H1 (cell line): ENCODE data around the gene SEMA3E. TPM values are rescaled to one million over a fixed set of nuclear protein-coding genes. Genes with fewer than 3 reads are reported as not detected.

Experiments used
- CTCF ChIA-PET: fragments of 300-600 bp; sonication (Branson Sonifier 250); formaldehyde crosslinking; loops from one replicate; lab custom pipeline; 2021; ENCODE audit not compliant: partially characterized antibody; lab: Charles Lee
- POLR2A ChIA-PET: fragments of 300-600 bp; sonication (Branson Sonifier 250); formaldehyde crosslinking; loops from one replicate; lab custom pipeline; 2021; ENCODE audit warnings: inconsistent platforms; ENCODE audit not compliant: partially characterized antibody; lab: Charles Lee
- DNase-seq, 2 experiments: peaks; one replicate each; pipeline versions ENCODE4 v3.0.0 to v3.0.0-alpha.2; 2010 to 2022; ENCODE audit warnings: low spot score in 2 of 2, low read depth in 1 of 2, mixed read lengths in 1 of 2
- FAIRE-seq: peaks from 2 replicates; lab custom pipeline; 2011; peaks lifted over from hg19 to GRCh38; lab: Jason Lieb, UNC
- H2AFZ ChIP-seq: 2 replicates; pipeline ENCODE4 v1.8.1; 2012; ENCODE audit warnings: low read length, inconsistent platforms
- H2AK5ac ChIP-seq: 2 replicates; pipeline ENCODE4 v1.6.1; 2013; ENCODE audit warnings: low read depth, low read length
- H2BK120ac ChIP-seq: replicated peaks from 2 replicates; pipeline ENCODE3; 2013; ENCODE audit warnings: low read depth, low read length, inconsistent platforms
- H2BK12ac ChIP-seq: 2 replicates; pipeline ENCODE4 v1.6.1; 2013; ENCODE audit warnings: low read depth, low read length
- H2BK15ac ChIP-seq: 2 replicates; pipeline ENCODE4 v1.6.1; 2013; ENCODE audit warnings: low read length
- H2BK20ac ChIP-seq: 2 replicates; pipeline ENCODE4 v1.6.1; 2013; ENCODE audit warnings: low read length
- H2BK5ac ChIP-seq: 2 replicates; pipeline ENCODE4 v1.6.1; 2013; ENCODE audit warnings: low read depth, low read length
- H3K14ac ChIP-seq: 2 replicates; pipeline ENCODE4 v1.6.1; 2013; ENCODE audit warnings: inconsistent platforms; ENCODE audit not compliant: insufficient read length
- H3K18ac ChIP-seq: 2 replicates; pipeline ENCODE4 v1.6.1; 2013; ENCODE audit warnings: low read length; ENCODE audit errors: extremely low read depth
- H3K23ac ChIP-seq: 2 replicates; pipeline ENCODE4 v1.6.1; 2013; ENCODE audit warnings: inconsistent platforms; ENCODE audit not compliant: insufficient read length
- H3K23me2 ChIP-seq: 2 replicates; pipeline ENCODE4 v1.6.1; 2013; ENCODE audit warnings: low read depth, low read length
- H3K27ac ChIP-seq: 2 replicates; pipeline ENCODE4 v1.6.1; 2011; ENCODE audit warnings: low read depth, low read length, inconsistent platforms
- H3K27me3 ChIP-seq, 4 experiments: replicated peaks in 1 of 4; 1 replicate in 1 of 4; 2 replicates in 3 of 4; pipeline versions ENCODE4 v1.6.1 to v1.8.1; 2011 to 2013; ENCODE audit warnings: low read length in 3 of 4, mild to moderate bottlenecking in 3 of 4, inconsistent platforms in 2 of 4, mixed read lengths in 2 of 4, moderate library complexity in 1 of 4; ENCODE audit not compliant: control insufficient read depth in 3 of 4, insufficient read depth in 3 of 4; ENCODE audit errors: extremely low read depth in 1 of 4
- H3K36me3 ChIP-seq, 4 experiments: 2 replicates each; pipeline versions ENCODE4 v1.6.1 to v1.8.1; 2011 to 2013; ENCODE audit warnings: mild to moderate bottlenecking in 4 of 4, low read length in 3 of 4, moderate library complexity in 2 of 4, control low read depth in 1 of 4, inconsistent platforms in 1 of 4; ENCODE audit not compliant: insufficient read depth in 4 of 4, control insufficient read depth in 2 of 4
- H3K4ac ChIP-seq: replicated peaks from 2 replicates; pipeline ENCODE3; 2013; ENCODE audit warnings: low read length, low read depth, mixed read lengths, inconsistent platforms; ENCODE audit not compliant: insufficient read length
- H3K4me1 ChIP-seq, 4 experiments: replicated peaks in 1 of 4; 1 replicate in 1 of 4; 2 replicates in 3 of 4; pipeline versions ENCODE4 v1.6.1 to v1.8.1; 2011 to 2013; ENCODE audit warnings: low read length in 3 of 4, inconsistent platforms in 2 of 4, mixed read lengths in 1 of 4; ENCODE audit not compliant: insufficient read depth in 4 of 4, control insufficient read depth in 3 of 4
- H3K4me2 ChIP-seq, 2 experiments: 2 replicates each; pipeline versions ENCODE4 v1.6.1 to v1.8.1; 2011 to 2013; ENCODE audit warnings: low read depth in 2 of 2, low read length in 2 of 2, control low read depth in 1 of 2, inconsistent platforms in 1 of 2, mild to moderate bottlenecking in 1 of 2; ENCODE audit not compliant: insufficient read depth in 1 of 2
- H3K4me3 ChIP-seq, 4 experiments: fragments of 200-600, 300-600 bp in 1 of 4; sonication (generic), shearing (Covaris generic), sonication (Bioruptor Twin) in 1 of 4; 2 replicates each; pipeline versions ENCODE4 v1.5.1 to v1.8.1; 2011 to 2016; ENCODE audit warnings: low read length in 4 of 4, low read depth in 3 of 4, control low read depth in 2 of 4, inconsistent platforms in 2 of 4, mild to moderate bottlenecking in 2 of 4, mixed read lengths in 1 of 4, moderate library complexity in 1 of 4; ENCODE audit not compliant: insufficient read depth in 2 of 4; ENCODE audit errors: extremely low read depth in 1 of 4
- H3K56ac ChIP-seq: replicated peaks from 2 replicates; pipeline ENCODE3; 2013; ENCODE audit warnings: low read depth, mild to moderate bottlenecking, mixed read lengths, low read length, inconsistent platforms; ENCODE audit not compliant: insufficient read length
- H3K79me1 ChIP-seq: 2 replicates; pipeline ENCODE4 v1.6.1; 2013; ENCODE audit warnings: low read depth, low read length, control low read depth
- H3K79me2 ChIP-seq, 2 experiments: 2 replicates each; pipeline versions ENCODE4 v1.6.1 to v1.8.1; 2012 to 2013; ENCODE audit warnings: low read length in 2 of 2, mild to moderate bottlenecking in 2 of 2, inconsistent platforms in 1 of 2; ENCODE audit not compliant: insufficient read depth in 2 of 2, control insufficient read depth in 1 of 2
- H3K9ac ChIP-seq, 4 experiments: replicated peaks in 1 of 4; 1 replicate in 1 of 4; 2 replicates in 3 of 4; pipeline versions ENCODE4 v1.6.1 to v1.8.1; 2011 to 2013; ENCODE audit warnings: low read depth in 3 of 4, low read length in 3 of 4, control low read depth in 2 of 4, mild to moderate bottlenecking in 2 of 4, moderate library complexity in 2 of 4, inconsistent platforms in 1 of 4; ENCODE audit errors: extremely low read depth in 1 of 4
- H3K9me3 ChIP-seq, 2 experiments: 2 replicates each; pipeline versions ENCODE4 v1.6.1 to v1.8.1; 2012 to 2013; ENCODE audit warnings: mild to moderate bottlenecking in 2 of 2, moderate library complexity in 2 of 2, control low read depth in 1 of 2, inconsistent platforms in 1 of 2, low read depth in 1 of 2, low read length in 1 of 2, mixed read lengths in 1 of 2; ENCODE audit not compliant: insufficient read depth in 2 of 2
- H4K20me1 ChIP-seq, 2 experiments: replicated peaks in 1 of 2; 2 replicates each; pipeline versions ENCODE3 to v1.8.1; 2011 to 2013; ENCODE audit warnings: inconsistent platforms in 2 of 2, low read length in 2 of 2, mild to moderate bottlenecking in 1 of 2; ENCODE audit not compliant: insufficient read depth in 2 of 2, control insufficient read depth in 1 of 2
- H4K5ac ChIP-seq: 2 replicates; pipeline ENCODE4 v1.6.1; 2013; ENCODE audit warnings: low read length, low read depth, mixed read lengths, inconsistent platforms; ENCODE audit not compliant: insufficient read length
- H4K8ac ChIP-seq: 2 replicates; pipeline ENCODE4 v1.8.0; 2013; ENCODE audit warnings: mild to moderate bottlenecking, moderate library complexity, low read length, inconsistent platforms; ENCODE audit not compliant: insufficient read depth; ENCODE audit errors: extremely low read depth
- H4K91ac ChIP-seq: replicated peaks from 2 replicates; pipeline ENCODE3; 2013; ENCODE audit warnings: low read length, mixed read lengths, inconsistent platforms; ENCODE audit not compliant: insufficient read length
- BCL11A ChIP-seq, 2 experiments: IDR thresholded peaks; one replicate each; pipeline ENCODE4 v1.6.1; 2011; ENCODE audit warnings: low read depth in 2 of 2, low read length in 2 of 2, mild to moderate bottlenecking in 2 of 2
- CBX5 ChIP-seq: fragments of 300-800, 300-1000 bp; sonication (generic); IDR thresholded peaks from 2 replicates; pipeline ENCODE4 v1.7.1; 2016; ENCODE audit warnings: antibody characterized with exemption, low read length, low read depth
- CTBP2 ChIP-seq: IDR thresholded peaks from 2 replicates; pipeline ENCODE4 v1.7.0; 2011; ENCODE audit warnings: borderline replicate concordance, mild to moderate bottlenecking, moderate library complexity, mixed read lengths, low read length; ENCODE audit not compliant: insufficient read depth, insufficient read length
- KDM1A ChIP-seq: fragments of 200-600, 300-600 bp; sonication (generic); IDR thresholded peaks from 2 replicates; pipeline ENCODE4 v1.7.1; 2016; ENCODE audit warnings: mild to moderate bottlenecking, low read length, borderline replicate concordance
- RAD21 ChIP-seq, 2 experiments: IDR thresholded peaks in 1 of 2; conservative IDR thresholded peaks in 1 of 2; 2 replicates each; pipeline ENCODE4 v1.6.1; 2011; ENCODE audit warnings: low read depth in 2 of 2, low read length in 2 of 2, improper control_type of control experiment in 1 of 2, inconsistent platforms in 1 of 2, mild to moderate bottlenecking in 1 of 2, moderate library complexity in 1 of 2
- RNF2 ChIP-seq: fragments of 200-900, 300-1000 bp; sonication (generic); IDR thresholded peaks from 2 replicates; pipeline ENCODE4 v1.7.1; 2016; ENCODE audit warnings: borderline replicate concordance, low read depth, mild to moderate bottlenecking, antibody characterized with exemption, low read length; ENCODE audit not compliant: poor library complexity, severe bottlenecking; ENCODE audit errors: missing control alignments
- SP2 ChIP-seq: IDR thresholded peaks from 2 replicates; pipeline ENCODE4 v1.6.1; 2012; ENCODE audit warnings: mild to moderate bottlenecking, low read length, inconsistent platforms
- YY1 ChIP-seq: IDR thresholded peaks from 2 replicates; pipeline ENCODE4 v1.6.1; 2011; ENCODE audit warnings: low read depth, mild to moderate bottlenecking, low read length
- polyA plus RNA-seq, 7 experiments: library from polyadenylated mRNA; depleted of rRNA in 3 of 7; stranded (reverse) in 5 of 7; unstranded in 2 of 7; fragments of >200 nt in 5 of 7; fragments of 200-250 nt in 2 of 7; gene quantifications; 1 replicate in 5 of 7; 2 replicates in 1 of 7; 4 replicates in 1 of 7; pipeline versions ENCODE4 v1.2.1 to v1.2.3, GENCODE V29; 2011 to 2013; ENCODE audit warnings: missing spikeins in 2 of 7, mixed read lengths in 2 of 7
- total RNA-seq: library from RNA; stranded (reverse); fragmentation: NEBNext Ultra II Directional; extraction: Animal tissue kit (Norgen Biotek cat#: 25700); gene quantifications from 2 replicates; pipeline ENCODE4 v1.2.1, GENCODE V29; 2021
- TF ChIP-seq, protein P1 (sequence below): IDR thresholded peaks from 2 replicates; pipeline ENCODE4 v1.6.1; 2012; ENCODE audit warnings: inconsistent platforms

The SEMA3E gene
- total and polyA plus RNA-seq, 2 of the 8 experiments (the other 6 are each of a cell fraction or from before 2014, with no cell fraction given) = 0.93 to 0.94 TPM

DNA sequence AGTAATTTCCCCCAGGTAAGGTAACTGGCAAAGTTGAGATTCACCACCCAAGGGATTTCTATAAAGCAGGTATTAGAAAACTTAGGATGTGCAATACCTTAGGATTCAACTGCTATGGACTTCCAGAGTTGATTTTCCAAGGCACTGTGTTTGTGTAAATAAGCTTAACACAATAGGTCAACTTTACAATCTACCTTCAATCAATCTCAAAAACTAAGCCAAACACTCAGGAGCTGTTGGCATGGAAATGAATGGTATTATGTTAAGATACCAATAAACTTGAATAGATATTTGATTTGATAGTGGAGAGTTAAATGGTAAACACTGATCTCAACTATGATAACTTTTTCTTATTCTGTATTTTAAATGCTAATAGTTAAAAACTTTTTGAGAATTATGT lies 762 bp upstream of the SEMA3E start:
- H2AK5ac ChIP-seq = no peak overlapping the region
- H3K56ac ChIP-seq = no peak overlapping the region
- H2BK15ac ChIP-seq = no peak overlapping the region
- ChIA-PET POLR2A (no interaction called here), CTCF (interaction anchor here (0.8 kb wide), 1 partner anchor 8 kb away, joined by 3 read pairs; no protein-coding TSS in a partner anchor)
- H2BK120ac ChIP-seq = no peak overlapping the region
- no peak overlapping the region for H4K5ac ChIP-seq
- H2BK12ac ChIP-seq = no peak overlapping the region
- H3K79me2 ChIP-seq = no peaks in the 10 kb centered on the region
- no peak overlapping the region; a peak in 1 of 4 replicates for H3K4me2 ChIP-seq
- H4K20me1 ChIP-seq = no peaks in the 10 kb centered on the region
- H3K14ac ChIP-seq = no peak overlapping the region
- no peak overlapping the region for H3K4ac ChIP-seq
- no peak overlapping the region for H2AFZ ChIP-seq
- no peaks in the 10 kb centered on the region for H3K9me3 ChIP-seq
- no peak overlapping the region for H3K4me3 ChIP-seq
- no peak for DNase-seq
- no peak overlapping the region for H2BK5ac ChIP-seq
- no peak for FAIRE-seq
- no peaks in the 10 kb centered on the region for H3K79me1 ChIP-seq
- peaks cover 4% of the 10 kb centered on the region for H3K23me2 ChIP-seq
- no peak overlapping the region for H4K8ac ChIP-seq
- no peak overlapping the region for H4K91ac ChIP-seq
- TF ChIP-seq CTBP2 (no peak), RAD21 (IDR thresholded peaks at IDR 0.05 in 1 of 2, conservative IDR thresholded peaks at IDR 0.05 in 1 of 2; ENCODE audit: low read depth in 2 of 2, low read length in 2 of 2) (no peak), KDM1A (no peak), BCL11A (IDR thresholded peaks at IDR 0.05; ENCODE audit: low read depth in 2 of 2, low read length in 2 of 2) (no peak), SP2 (no peak), RNF2 (no peak), YY1 (no peak), CBX5 (no peak)
- TF ChIP-seq, protein P1, sequence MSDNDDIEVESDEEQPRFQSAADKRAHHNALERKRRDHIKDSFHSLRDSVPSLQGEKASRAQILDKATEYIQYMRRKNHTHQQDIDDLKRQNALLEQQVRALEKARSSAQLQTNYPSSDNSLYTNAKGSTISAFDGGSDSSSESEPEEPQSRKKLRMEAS = no peak
- peaks cover 0 to 4% (median 2%) of the 10 kb centered on the region in 4 experiments; a peak in 4 of 7 replicates for H3K4me1 ChIP-seq
- no peaks in the 10 kb centered on the region for H3K36me3 ChIP-seq
- H3K18ac ChIP-seq = no peak overlapping the region
- H3K23ac ChIP-seq = no peak overlapping the region
- H2BK20ac ChIP-seq = no peak overlapping the region
- H3K9ac ChIP-seq = no peak overlapping the region
- H3K27ac ChIP-seq = no peak overlapping the region
- H3K27me3 ChIP-seq = no peaks in the 10 kb centered on the region
